ENCODE results near the gene MMP11. TPM values are rescaled to one million over a fixed set of nuclear protein-coding genes. Genes with fewer than 3 reads are reported as not detected.
A peak's percentile ranks its signal among the peaks of the same experiment; 100 is the strongest.

The MMP11 gene
- polyA plus RNA-seq, 10 donors, result 6.2 to 18.2 (median 8.7) TPM

GRCh38 chr22:23801238-23801821 lies 28.7 kb downstream of the MMP11 start:
- DNase-seq, result no peak

GRCh38 chr22:23801886-23802377 lies 29.3 kb downstream of the MMP11 start:
- no peak for DNase-seq

DNA sequence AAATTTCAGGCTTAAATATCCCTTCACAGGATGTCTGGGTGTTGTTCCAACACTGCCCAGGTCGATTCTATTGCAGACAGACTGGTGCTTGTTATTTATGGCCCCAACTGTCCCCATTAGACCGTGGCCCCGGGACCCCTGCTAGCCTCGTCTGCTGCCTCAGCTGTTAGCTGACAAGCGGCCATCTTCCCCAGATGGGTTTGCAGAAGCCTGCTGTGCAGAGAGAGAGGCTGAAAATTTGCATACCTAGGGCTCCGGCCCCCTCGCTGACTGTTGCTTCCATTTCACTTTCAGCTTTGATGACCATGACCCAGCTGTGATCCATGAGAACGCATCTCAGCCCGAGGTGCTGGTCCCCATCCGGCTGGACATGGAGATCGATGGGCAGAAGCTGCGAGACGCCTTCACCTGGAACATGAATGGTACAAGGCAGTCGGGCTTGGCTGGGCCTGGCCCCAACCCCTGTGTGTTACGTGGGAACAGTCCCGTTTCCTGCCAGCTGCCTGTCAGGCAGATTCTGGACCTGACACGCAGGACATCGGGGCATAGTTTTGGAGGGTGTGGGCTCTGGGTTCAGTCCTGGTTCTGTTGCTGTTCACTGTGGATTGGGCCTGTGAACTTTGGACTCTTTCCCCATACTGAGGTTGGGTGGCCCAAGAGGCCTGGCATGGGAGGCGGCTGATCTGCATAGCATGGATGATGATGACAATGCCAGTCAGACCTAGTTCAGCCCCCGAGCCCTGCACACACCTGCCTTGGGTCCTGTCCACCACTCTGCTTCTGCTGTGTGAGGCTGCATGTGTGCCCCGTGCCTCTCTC lies 30.6 kb downstream of the MMP11 start:
- DNase-seq, result no peak

DNA sequence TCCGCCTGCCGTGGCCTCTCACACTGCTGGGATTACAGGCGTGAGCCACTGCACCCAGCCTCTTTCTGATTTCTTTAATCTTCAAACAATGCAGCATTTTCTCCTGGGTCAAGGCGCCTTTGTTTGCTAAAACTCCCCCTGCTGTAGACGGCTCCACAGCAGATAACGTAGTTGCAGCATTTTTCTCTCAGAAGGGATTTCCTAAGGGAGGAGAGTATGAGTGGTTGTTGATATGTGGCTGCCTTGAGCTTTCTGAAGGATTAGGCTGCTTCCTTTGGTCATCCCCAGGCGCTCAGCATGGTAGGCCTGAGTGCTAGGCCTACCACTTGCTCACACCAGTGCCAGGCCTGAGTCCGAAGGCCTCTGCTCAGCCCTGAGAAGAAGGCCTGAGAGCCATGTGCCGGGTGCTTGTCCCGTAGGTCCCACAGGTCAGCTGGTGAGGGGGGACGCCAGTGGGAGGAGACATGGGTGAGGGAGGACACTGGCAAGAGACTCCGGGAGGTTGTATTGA lies 32.2 kb downstream of the MMP11 start:
- DNase-seq, result no peak

DNA sequence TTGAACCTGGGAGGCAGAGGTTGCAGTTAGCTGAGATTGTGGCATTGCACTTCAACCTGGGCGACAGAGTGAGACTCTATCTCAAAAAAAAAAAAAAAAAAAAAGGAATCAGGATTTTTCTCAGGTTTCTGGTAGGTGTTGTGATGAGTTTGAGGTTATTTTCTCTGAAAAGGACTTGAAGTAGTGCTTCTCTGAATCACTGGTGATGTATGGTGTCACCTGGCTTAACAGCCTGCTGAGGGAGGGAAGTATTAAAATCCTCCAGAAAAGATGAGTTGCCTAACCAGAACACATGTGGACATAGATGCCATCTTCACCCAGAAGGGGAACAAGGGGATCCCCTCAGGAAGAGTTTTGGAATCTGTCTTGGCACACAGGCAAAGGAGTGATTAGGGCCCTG lies 34.2 kb downstream of the MMP11 start:
- DNase-seq, result no peak

DNA sequence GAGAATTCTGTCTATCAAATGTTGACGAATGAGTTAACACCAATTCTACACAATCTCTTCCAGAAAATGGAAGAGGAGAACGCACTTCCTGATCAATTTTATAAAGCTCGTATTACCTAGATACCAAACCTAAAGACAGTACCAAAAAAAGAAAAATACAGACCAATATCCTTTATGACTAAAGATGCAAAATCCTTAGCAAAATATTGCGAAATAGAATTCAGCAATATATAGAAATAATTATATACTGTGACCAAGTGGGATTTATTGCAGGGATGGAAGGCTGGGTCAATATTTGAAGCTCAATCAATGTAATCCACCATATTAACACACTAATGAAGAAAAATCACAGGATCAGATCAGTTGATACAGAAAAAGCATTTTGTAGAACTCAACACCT lies 39.7 kb downstream of the MMP11 start:
- no peak for DNase-seq

DNA sequence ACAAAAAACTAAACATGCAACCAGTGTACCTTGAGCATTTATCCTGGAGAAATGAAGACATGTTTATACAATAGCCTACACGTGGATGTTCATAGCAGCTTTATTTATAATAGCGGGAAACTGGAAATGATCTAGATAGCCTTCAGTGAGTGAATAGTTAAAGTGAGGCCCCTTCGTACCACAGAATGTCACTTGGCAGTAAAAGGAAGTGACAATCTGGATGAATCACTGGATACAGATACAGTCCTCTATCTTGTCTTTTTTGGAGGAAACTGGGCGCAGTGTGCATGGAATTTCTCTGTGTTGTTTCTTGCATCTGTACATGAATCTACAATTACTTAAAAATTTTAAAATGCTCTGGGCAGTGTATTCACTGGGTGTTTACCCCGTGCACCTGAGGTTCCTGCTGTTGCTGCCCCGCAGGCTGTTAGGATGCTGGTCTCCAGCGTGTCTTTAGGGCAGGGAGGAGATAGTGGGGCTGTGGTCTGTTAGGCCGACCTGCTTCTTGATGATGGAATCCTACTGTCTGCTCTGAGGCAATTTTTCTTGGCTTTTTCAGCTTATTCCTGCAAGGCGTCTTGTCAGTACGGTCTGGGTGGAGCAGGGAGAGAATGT lies 43.0 kb downstream of the MMP11 start:
- DNase-seq, result no peak

DNA sequence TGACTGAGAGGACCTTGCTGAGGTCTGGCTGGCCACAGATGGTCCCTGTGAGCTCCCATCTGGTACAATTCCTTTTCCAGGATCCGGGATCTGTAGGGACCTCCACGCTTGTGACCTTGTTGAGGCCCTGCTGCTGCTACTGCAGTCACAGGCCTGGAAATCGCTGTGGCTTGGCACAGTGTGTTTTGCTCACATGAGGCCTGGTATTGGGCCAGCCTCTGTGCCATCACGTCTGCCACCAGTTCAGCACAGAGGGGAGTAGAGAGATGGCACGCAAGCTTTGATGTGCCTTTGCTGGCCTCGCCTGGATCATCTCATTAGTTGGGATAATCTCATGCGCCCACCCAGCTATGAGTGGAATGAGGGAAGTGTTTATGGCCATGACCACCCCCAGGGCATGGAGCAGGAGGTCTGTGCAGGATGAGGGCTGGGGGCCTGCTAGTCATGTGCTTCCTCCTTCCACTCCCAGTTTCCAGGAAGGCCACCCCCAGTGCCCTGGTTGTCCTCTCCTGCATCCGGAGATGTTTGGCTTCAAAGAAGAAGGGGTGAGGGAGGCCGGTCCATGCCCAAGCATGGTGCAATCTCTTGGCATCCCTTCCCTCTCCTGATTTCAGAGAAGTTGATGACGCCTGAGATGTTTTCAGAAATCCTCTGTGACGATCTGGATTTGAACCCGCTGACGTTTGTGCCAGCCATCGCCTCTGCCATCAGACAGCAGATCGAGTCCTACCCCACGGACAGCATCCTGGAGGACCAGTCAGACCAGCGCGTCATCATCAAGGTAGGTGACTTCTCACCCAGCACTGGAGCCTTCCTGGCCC lies 43.7 kb downstream of the MMP11 start:
- no peak for DNase-seq

DNA sequence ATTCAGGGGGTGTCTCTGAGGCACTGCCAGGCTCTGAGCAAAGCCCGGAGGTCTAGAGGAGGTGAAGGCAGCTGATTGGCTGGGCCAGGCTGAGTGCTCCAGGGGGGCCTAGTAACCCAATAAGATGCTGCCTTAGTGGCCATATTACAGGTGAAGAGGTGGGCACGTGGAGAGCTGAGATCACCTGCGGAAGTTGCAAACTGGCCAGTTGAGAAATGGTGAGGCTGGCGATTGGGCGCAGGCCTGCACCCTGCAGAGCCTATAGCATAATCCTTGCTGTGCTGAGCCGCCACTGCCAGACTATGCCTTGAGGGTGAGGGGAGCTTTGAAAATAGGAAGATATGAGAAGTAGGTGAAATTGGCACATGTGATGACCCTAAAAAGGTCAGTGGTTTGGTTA lies 44.5 kb downstream of the MMP11 start:
- DNase-seq, result no peak

DNA sequence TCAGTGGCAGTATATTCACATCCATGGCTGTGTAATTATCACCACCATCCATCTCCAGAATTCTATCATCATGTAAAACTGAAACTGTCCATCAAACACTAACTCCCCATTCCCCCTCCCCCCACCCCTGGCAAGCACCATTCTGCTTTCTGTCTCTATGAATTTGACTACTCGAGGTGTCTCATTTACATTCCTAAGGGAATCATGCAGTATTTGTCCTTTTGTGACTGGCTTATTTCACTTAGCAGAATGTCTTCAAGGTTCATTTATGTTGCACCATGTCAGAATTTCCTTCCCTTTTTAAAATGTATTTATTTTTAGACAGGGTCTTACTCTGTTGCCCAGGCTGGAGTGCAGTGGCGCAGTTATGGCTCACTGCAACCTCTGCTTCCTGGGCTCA lies 45.9 kb downstream of the MMP11 start:
- no peak for DNase-seq

- DNase-seq, result no peak
Observed at GRCh38 chr22:23820748-23821211, 48.1 kb downstream of the MMP11 start.

GRCh38 chr22:23822101-23822671 lies 49.5 kb downstream of the MMP11 start:
- DNase-seq, result no peak

DNA sequence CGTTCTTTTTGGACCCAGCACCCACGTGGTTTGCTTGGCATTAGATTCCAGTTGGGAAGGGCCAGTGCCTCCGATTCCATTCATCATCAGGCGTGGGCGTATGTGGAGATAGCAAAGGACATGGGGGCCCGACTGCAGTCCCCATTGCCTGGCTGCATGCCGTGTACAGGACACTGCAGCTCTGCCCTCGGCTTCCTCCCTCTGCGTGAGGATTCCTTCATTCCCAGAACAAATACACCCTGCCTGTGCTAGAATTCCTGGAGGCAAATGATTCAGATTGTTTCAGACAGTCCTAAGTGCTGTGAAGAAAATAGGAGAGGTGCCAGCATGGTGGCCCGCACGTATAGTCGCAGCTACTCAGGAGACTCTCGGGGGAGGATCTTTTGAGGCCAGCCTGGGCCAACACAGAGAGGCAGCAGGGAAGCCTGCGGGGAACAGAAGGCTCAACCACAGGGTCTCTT lies 50.7 kb downstream of the MMP11 start:
- DNase-seq, result no peak

DNA sequence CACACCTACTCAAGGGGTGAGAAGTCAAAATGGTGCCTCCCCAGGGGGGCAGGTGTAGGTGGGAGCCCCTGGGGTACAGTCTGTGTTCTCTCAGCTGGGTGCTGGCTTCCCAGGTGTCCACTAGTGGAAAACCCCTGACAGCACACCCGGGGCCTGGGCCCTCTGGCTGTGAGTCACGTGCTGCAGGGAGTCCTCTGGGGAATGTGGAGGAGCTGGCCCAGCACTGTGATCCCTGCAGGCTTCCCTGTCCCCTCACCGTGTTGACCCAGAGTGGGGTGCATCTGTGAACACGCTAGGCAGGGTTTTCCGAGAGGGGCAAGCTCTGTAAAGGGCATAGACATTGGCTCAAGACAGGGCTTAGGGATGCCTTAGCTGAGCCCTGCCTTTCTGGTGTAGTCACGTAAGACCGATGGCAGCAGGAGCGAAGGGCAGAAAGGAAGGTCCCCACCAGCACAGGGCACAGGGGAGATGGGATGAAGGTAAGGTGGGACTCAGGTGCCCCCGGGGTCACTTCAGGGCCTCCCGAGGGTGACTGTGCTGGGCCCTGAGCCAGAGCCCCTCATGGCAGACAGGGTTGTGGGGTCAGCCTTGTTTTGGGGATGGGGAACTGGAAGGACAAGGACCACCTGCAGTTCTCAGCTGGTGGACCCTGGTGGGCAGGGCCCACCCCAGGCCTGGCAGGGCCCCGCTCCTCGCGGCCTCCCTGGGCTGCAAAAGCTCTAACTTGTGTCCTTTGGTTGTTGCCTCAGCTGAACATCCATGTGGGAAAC lies 52.0 kb downstream of the MMP11 start:
- no peak for DNase-seq

DNA sequence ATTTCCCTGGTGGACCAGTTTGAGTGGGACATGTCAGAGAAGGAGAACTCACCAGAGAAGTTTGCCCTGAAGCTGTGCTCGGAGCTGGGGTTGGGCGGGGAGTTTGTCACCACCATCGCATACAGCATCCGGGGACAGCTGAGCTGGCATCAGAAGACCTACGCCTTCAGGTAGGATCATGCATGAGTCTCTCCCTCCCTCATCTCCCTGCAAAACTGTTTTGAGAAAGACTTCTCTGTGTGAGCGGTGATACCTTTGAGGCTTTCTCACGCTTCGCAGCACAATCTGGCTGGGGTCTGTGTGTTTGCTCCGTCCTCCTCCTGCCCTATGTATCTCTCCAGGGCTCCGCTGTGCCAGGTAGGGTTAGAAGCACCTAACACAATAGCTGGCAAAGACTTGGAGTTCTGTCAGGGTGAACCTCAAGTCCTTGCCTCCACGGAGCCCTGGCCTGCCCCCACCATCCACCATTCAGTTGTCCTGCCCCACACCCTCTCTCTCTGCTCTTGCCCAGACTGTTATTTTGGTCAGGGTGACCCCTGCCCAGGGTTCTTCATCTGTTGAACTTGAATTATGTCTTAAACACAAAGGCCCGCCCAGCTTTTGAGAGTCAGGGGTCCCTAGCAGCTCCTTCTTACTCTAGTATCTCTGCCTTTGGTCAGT lies 52.7 kb downstream of the MMP11 start:
- DNase-seq, result no peak

- DNase-seq, result peak in 2 of 3 donors; percentile 50 to 77
Observed at GRCh38 chr22:23826510-23827350, 54.1 kb downstream of the MMP11 start.

DNA sequence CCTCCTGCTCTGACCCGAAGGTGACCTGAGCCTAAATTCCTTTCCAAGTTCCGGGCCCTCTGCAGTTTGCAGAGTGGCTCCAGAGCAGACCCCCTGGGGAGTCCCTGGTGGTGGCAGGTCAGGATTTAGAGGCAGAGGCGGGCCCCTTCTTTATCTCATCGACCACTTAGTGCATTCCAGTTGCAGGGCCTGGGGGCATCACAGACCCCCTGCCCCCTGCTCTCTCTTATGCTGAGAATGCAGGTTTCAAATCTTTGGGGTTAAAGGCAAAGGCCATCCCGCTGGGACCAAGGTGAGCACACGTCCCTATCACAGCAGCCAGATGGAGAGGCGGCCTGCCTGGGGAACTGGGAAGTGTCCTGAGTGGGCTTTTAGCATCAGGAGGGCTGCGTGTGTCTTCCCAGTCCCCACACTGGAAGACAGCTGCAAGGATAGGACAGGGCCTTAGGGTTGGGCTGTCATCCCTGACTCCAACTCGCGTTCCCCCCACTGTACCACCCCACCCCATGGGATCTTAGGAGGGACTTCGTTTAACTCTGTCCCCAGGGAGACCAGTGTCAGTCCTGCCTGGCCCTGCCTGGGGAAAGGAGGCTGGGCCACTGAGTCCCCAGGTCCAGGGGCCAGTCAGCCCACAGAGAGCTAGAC lies 54.8 kb downstream of the MMP11 start:
- DNase-seq, result no peak

Measured in muscle of back (tissue), 11 donors.